Sigmoid colon (tissue), 7 donors: ENCODE data around the gene ZNF613. TPM values are rescaled to one million over a fixed set of nuclear protein-coding genes. Genes with fewer than 3 reads are reported as not detected.

Experiments
- DNase-seq: peaks from one replicate; pipeline ENCODE4 v3.0.0-alpha.2; 2019
- H3K27ac ChIP-seq, 4 donors: fragments of 200-600 bp; sonication (generic); one replicate each; pipeline ENCODE4 v1.5.1; 2016 to 2019; ENCODE audit warnings: mild to moderate bottlenecking in 1 of 4
- H3K27me3 ChIP-seq, 3 donors: fragments of 200-600 bp; sonication (generic); one replicate each; pipeline ENCODE4 v1.5.1; 2019; ENCODE audit warnings: mild to moderate bottlenecking in 1 of 3
- H3K36me3 ChIP-seq, 4 donors: fragments of 200-600 bp; sonication (generic); one replicate each; pipeline ENCODE4 v1.5.1; 2016 to 2019
- H3K4me1 ChIP-seq, 4 donors: fragments of 200-600 bp; sonication (generic); one replicate each; pipeline ENCODE4 v1.5.1; 2017 to 2019
- H3K4me3 ChIP-seq, 4 donors: fragments of 200-600 bp; sonication (generic); one replicate each; pipeline ENCODE4 v1.5.1; 2017 to 2019; ENCODE audit warnings: mild to moderate bottlenecking in 2 of 4, moderate library complexity in 1 of 4
- H3K9me3 ChIP-seq, 4 donors: fragments of 200-600 bp in 3 of 4; sonication (generic) in 3 of 4; one replicate each; pipeline versions ENCODE4 v1.5.1 to v1.6.1; 2013 to 2019
- EP300 ChIP-seq, 4 donors: sonication (generic); formaldehyde crosslinking; IDR thresholded peaks; one replicate each; pipeline ENCODE4 v1.6.1; 2017; ENCODE audit warnings: antibody characterized with exemption in 4 of 4
- POLR2A ChIP-seq, 2 donors: fragments of 450-650 bp; IDR thresholded peaks; one replicate each; pipeline ENCODE4 v1.6.1; 2016; ENCODE audit warnings: antibody characterized with exemption in 2 of 2, mild to moderate bottlenecking in 2 of 2, moderate library complexity in 2 of 2
- POLR2AphosphoS5 ChIP-seq, 4 donors: sonication (generic); formaldehyde crosslinking; IDR thresholded peaks; one replicate each; pipeline ENCODE4 v1.6.1; 2017; ENCODE audit warnings: antibody characterized with exemption in 4 of 4
- WGBS, 2 donors: extraction: QIAGEN DNeasy Blood & Tissue Kit; methylation state at CpG; one replicate each; pipeline ENCODE4 v1.1.7; 2013; 5-methylcytosine and 5-hydroxymethylcytosine counted together
- intact Hi-C: fragments of 100-400 bp; cut with DNase I; formaldehyde crosslinking; loops from one replicate; pipeline ENCODE4 v1.15.1; 2023
- polyA plus RNA-seq, 3 donors: library from polyadenylated mRNA; stranded (reverse); fragments of 200-250 nt; gene quantifications; one replicate each; pipeline ENCODE4 v1.2.3, GENCODE V29; 2013
- total RNA-seq, 4 donors: library from RNA; depleted of rRNA; stranded (reverse); fragments of >200 nt; gene quantifications; one replicate each; pipeline ENCODE4 v1.1.0, GENCODE V29; 2016
- TF ChIP-seq, protein P1 (sequence below), 4 experiments: fragments of 450-650 bp in 3 of 4; fragments of 200-600 bp in 1 of 4; IDR thresholded peaks; one replicate each; pipeline ENCODE4 v1.5.1; 2016 to 2019; ENCODE audit warnings: antibody characterized with exemption in 4 of 4, mild to moderate bottlenecking in 3 of 4, moderate library complexity in 2 of 4
- donor health status: healthy with polysubstance abuse.
- donor health status: Bipolar disorder and iron deficiency.
- donor health status: healthy.

Gene ZNF613
- total and polyA plus RNA-seq, 7 donors: 2.4 to 8.1 (median 4.7) TPM

DNA sequence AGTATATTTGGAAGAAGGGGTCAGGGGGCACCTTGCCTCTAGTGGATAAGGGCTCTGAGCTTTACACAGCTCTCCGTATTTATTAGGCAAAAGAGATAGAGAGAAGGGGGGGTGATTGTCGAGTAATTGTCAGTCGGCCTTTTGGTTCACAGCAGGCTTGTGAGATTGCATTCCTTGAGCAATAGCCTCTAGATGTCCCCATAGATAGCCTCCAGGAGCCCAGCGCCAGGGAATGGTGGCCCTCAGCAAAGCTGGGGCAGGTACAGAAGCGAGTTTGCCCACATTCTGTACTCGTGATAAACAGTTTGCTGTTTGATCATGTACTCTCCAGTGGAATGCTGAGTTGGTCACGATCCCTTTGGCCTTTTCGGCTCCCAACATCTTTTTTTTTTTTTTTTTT lies 4.6 kb downstream of the ZNF613 start:
- Histone ChIP-seq H3K4me1 (peaks cover 0 to 9% (median 9%) of the 10 kb centered on the region in 4 donors), H3K4me3 (no peak overlapping the region), H3K27me3 (no peaks in the 10 kb centered on the region), H3K27ac (no peak overlapping the region), H3K9me3 (peaks cover 0 to 29% (median 1%) of the 10 kb centered on the region in 4 donors), H3K36me3 (peaks cover 25 to 71% (median 48%) of the 10 kb centered on the region in 4 donors)
- no peak for DNase-seq
- intact Hi-C loops: no loop called here
- 89 to 98% methylated on average over 8 of the region's 8 CpGs for WGBS, 2 donors
- TF ChIP-seq POLR2AphosphoS5 (IDR thresholded peaks at IDR 0.05) (no peak), POLR2A (IDR thresholded peaks at IDR 0.05) (no peak), EP300 (IDR thresholded peaks at IDR 0.05) (no peak)
- TF ChIP-seq, protein P1, sequence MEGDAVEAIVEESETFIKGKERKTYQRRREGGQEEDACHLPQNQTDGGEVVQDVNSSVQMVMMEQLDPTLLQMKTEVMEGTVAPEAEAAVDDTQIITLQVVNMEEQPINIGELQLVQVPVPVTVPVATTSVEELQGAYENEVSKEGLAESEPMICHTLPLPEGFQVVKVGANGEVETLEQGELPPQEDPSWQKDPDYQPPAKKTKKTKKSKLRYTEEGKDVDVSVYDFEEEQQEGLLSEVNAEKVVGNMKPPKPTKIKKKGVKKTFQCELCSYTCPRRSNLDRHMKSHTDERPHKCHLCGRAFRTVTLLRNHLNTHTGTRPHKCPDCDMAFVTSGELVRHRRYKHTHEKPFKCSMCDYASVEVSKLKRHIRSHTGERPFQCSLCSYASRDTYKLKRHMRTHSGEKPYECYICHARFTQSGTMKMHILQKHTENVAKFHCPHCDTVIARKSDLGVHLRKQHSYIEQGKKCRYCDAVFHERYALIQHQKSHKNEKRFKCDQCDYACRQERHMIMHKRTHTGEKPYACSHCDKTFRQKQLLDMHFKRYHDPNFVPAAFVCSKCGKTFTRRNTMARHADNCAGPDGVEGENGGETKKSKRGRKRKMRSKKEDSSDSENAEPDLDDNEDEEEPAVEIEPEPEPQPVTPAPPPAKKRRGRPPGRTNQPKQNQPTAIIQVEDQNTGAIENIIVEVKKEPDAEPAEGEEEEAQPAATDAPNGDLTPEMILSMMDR (IDR thresholded peaks at IDR 0.05): no peak

DNA sequence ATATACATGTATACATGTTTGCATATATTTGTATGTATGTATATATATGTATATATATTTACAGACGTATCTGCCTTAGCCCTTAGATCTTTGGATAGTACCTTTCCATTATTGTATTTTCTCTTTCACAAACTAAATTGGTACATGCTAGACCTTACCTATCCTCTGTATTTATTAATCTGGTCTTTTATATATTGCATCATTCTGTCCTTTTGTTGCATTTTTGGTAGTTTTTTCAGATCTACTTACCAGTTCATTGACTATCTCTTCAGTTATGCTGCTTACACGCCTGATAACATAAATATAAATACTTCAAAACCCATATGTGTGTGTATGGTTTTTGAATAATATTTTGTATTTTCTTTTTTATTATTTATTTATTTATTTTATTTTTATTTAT lies 11.7 kb downstream of the ZNF613 start:
- H3K36me3 ChIP-seq: peaks cover 82 to 100% (median 91%) of the 10 kb centered on the region in 4 donors
- TF ChIP-seq POLR2AphosphoS5 (IDR thresholded peaks at IDR 0.05) (no peak), POLR2A (IDR thresholded peaks at IDR 0.05) (no peak), EP300 (IDR thresholded peaks at IDR 0.05) (no peak)
- TF ChIP-seq, protein P1 (IDR thresholded peaks at IDR 0.05): no peak
- no peaks in the 10 kb centered on the region for H3K27me3 ChIP-seq
- H3K4me1 ChIP-seq: no peaks in the 10 kb centered on the region
- no peak overlapping the region for H3K27ac ChIP-seq
- no peak overlapping the region for H3K4me3 ChIP-seq
- H3K9me3 ChIP-seq: peaks cover 30 to 73% (median 38%) of the 10 kb centered on the region in 4 donors
- 99% methylated on average over 2 of the region's 2 CpGs for WGBS, 2 donors
- no peak for DNase-seq
- intact Hi-C loops: no loop called here

DNA sequence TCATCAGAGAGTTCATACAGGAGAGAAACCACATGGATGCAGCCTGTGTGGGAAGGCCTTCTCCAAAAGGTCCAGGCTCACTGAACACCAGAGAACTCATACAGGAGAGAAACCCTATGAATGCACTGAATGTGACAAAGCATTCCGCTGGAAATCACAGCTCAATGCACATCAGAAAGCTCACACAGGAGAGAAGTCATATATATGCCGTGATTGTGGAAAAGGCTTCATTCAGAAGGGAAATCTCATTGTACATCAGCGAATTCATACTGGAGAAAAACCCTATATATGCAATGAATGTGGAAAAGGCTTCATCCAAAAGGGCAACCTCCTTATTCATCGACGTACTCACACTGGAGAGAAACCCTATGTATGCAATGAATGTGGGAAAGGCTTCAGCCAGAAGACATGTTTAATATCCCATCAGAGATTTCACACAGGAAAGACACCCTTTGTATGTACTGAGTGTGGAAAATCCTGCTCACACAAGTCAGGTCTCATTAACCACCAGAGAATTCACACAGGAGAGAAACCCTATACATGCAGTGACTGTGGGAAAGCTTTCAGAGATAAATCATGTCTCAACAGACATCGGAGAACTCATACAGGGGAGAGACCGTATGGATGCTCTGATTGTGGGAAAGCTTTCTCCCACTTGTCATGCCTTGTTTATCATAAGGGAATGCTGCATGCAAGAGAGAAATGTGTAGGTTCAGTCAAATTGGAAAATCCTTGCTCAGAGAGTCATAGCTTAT lies 17.7 kb downstream of the ZNF613 start:
- DNase-seq: no peak
- no peak for TF ChIP-seq POLR2A (IDR thresholded peaks at IDR 0.05)
- TF ChIP-seq EP300 (IDR thresholded peaks at IDR 0.05): no peak
- TF ChIP-seq, protein P1 (IDR thresholded peaks at IDR 0.05): no peak
- no peak for TF ChIP-seq POLR2AphosphoS5 (IDR thresholded peaks at IDR 0.05)
- Histone ChIP-seq H3K27ac (no peak overlapping the region), H3K36me3 (peaks cover 51 to 65% (median 57%) of the 10 kb centered on the region in 4 donors), H3K4me3 (no peak overlapping the region), H3K27me3 (no peaks in the 10 kb centered on the region), H3K4me1 (no peaks in the 10 kb centered on the region), H3K9me3 (peaks cover 62 to 96% (median 73%) of the 10 kb centered on the region in 4 donors)
- intact Hi-C loops: no loop called here
- 93% methylated on average over 7 of the region's 7 CpGs for WGBS, 2 donors

DNA sequence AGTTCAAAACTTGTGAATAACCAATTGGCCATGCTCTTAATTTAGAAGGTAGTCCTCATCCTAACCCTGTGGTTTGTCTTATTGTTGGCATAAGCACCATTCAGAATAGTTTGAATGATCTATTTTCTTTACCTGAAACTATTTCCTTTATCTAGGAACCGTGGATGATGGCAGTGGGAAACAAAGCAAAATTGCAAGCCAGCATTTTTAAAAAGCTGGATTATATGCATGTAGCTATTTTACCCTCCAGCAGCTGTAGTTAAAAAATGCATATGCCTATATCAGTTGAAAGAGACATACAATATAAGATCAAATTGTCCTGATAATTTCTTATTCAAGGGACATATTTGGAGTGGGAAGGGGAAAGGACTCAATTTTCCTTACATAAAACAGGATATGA lies 19.3 kb downstream of the ZNF613 start:
- Histone ChIP-seq H3K27ac (no peak overlapping the region), H3K36me3 (peaks cover 37 to 49% (median 40%) of the 10 kb centered on the region in 4 donors), H3K9me3 (peaks cover 57 to 86% (median 66%) of the 10 kb centered on the region in 4 donors), H3K4me1 (no peaks in the 10 kb centered on the region), H3K27me3 (no peaks in the 10 kb centered on the region), H3K4me3 (no peak overlapping the region)
- DNase-seq: no peak
- 89 to 90% methylated on average over 1 of the region's 1 CpG for WGBS, 2 donors
- no peak for TF ChIP-seq POLR2AphosphoS5 (IDR thresholded peaks at IDR 0.05)
- TF ChIP-seq POLR2A (IDR thresholded peaks at IDR 0.05): no peak
- TF ChIP-seq, protein P1 (IDR thresholded peaks at IDR 0.05): no peak
- no peak for TF ChIP-seq EP300 (IDR thresholded peaks at IDR 0.05)
- intact Hi-C loops: no loop called here
